WTC11 (cell line): ENCODE data around the gene PDZRN4. TPM values are rescaled to one million over a fixed set of nuclear protein-coding genes. Genes with fewer than 3 reads are reported as not detected.

Source experiments
- ATAC-seq: fragments of 200-7000 bp; cut with Tn5 transposase; 2 replicates; pipeline ENCODE4 v1.10.0; 2021; ENCODE audit warnings: mild to moderate bottlenecking, moderate library complexity
- CTCF ChIA-PET: fragments of 300-600 bp; sonication (Branson Sonifier 250); formaldehyde crosslinking; loops from one replicate; lab custom pipeline; 2021; ENCODE audit warnings: antibody characterized with exemption; lab: Charles Lee
- POLR2A ChIA-PET: fragments of 350-600 bp; sonication (Branson Sonifier 250); formaldehyde crosslinking; loops from one replicate; lab custom pipeline; 2021; ENCODE audit warnings: antibody characterized with exemption; lab: Charles Lee
- DNase-seq: peaks from one replicate; pipeline ENCODE4 v3.0.0; 2021; ENCODE audit warnings: low spot score
- H3K27ac Mint-ChIP-seq: 2 replicates; pipeline ENCODE4 v1.8.0; 2021; ENCODE audit warnings: mixed read lengths
- H3K27me3 Mint-ChIP-seq: 2 replicates; pipeline ENCODE4 v1.8.0; 2021; ENCODE audit warnings: low read depth, mild to moderate bottlenecking, moderate library complexity, mixed read lengths
- H3K36me3 Mint-ChIP-seq: 2 replicates; pipeline ENCODE4 v1.8.0; 2021; ENCODE audit warnings: mixed read lengths
- H3K4me1 Mint-ChIP-seq: 2 replicates; pipeline ENCODE4 v1.8.0; 2022; ENCODE audit warnings: mixed read lengths
- H3K4me3 Mint-ChIP-seq: 2 replicates; pipeline ENCODE4 v1.8.0; 2021; ENCODE audit warnings: mild to moderate bottlenecking, moderate library complexity, mixed read lengths
- H3K9me3 Mint-ChIP-seq: 2 replicates; pipeline ENCODE4 v1.8.0; 2021; ENCODE audit warnings: mixed read lengths
- CREM ChIP-seq: sonication (generic); formaldehyde crosslinking; IDR thresholded peaks from 2 replicates; pipeline ENCODE4 v1.8.1; 2022; ENCODE audit warnings: mild to moderate bottlenecking, missing genetic modification reagents, moderate library complexity
- EMX1 ChIP-seq: fragments of 250-450 bp; sonication (Bioruptor Pico); IDR thresholded peaks from 2 replicates; pipeline ENCODE4 v1.8.0; 2021; ENCODE audit warnings: mild to moderate bottlenecking
- ESRRA ChIP-seq: sonication (generic); formaldehyde crosslinking; IDR thresholded peaks from 2 replicates; pipeline ENCODE4 v1.8.1; 2022; ENCODE audit warnings: mild to moderate bottlenecking, missing genetic modification reagents, borderline replicate concordance
- JUN ChIP-seq: sonication (generic); formaldehyde crosslinking; IDR thresholded peaks from 2 replicates; pipeline ENCODE4 v1.8.0; 2023; ENCODE audit warnings: mild to moderate bottlenecking, missing genetic modification reagents
- KAT7 ChIP-seq: sonication (generic); formaldehyde crosslinking; IDR thresholded peaks from 2 replicates; pipeline ENCODE4 v1.8.1; 2023; ENCODE audit warnings: missing genetic modification reagents, mild to moderate bottlenecking, borderline replicate concordance
- NFE2L1 ChIP-seq: sonication (generic); formaldehyde crosslinking; IDR thresholded peaks from 2 replicates; pipeline ENCODE4 v1.8.1; 2023; ENCODE audit warnings: missing genetic modification reagents
- NR2C2 ChIP-seq: sonication (generic); formaldehyde crosslinking; IDR thresholded peaks from 2 replicates; pipeline ENCODE4 v1.8.0; 2022; ENCODE audit warnings: mild to moderate bottlenecking, missing genetic modification reagents
- RORB ChIP-seq: fragments of 250-450 bp; sonication (Bioruptor Pico); IDR thresholded peaks from 2 replicates; pipeline ENCODE4 v1.9.0; 2021; ENCODE audit warnings: mild to moderate bottlenecking
- SP1 ChIP-seq: sonication (generic); formaldehyde crosslinking; conservative IDR thresholded peaks from 2 replicates; pipeline ENCODE4 v1.8.1; 2022; ENCODE audit warnings: missing genetic modification reagents
- ZNF423 ChIP-seq: fragments of 250-450 bp; sonication (Bioruptor Pico); IDR thresholded peaks from 2 replicates; pipeline ENCODE4 v2.1.2; 2022; ENCODE audit warnings: mild to moderate bottlenecking, moderate library complexity
- total RNA-seq: library from RNA; stranded (reverse); gene quantifications from 3 replicates; pipeline ENCODE4 v1.2.3, GENCODE V29; 2021
- TF ChIP-seq, protein P1 (sequence below): sonication (generic); formaldehyde crosslinking; IDR thresholded peaks from 2 replicates; pipeline ENCODE4 v1.8.1; 2023; ENCODE audit warnings: mild to moderate bottlenecking, missing genetic modification reagents
- TF ChIP-seq, protein P2 (sequence below): sonication (generic); formaldehyde crosslinking; IDR thresholded peaks from 2 replicates; pipeline ENCODE4 v1.8.0; 2022; ENCODE audit warnings: missing genetic modification reagents
- TF ChIP-seq, protein P3 (sequence below): sonication (generic); formaldehyde crosslinking; IDR thresholded peaks from 2 replicates; pipeline ENCODE4 v1.8.1; 2022; ENCODE audit warnings: mild to moderate bottlenecking, moderate library complexity, missing genetic modification reagents
- TF ChIP-seq, protein P4 (sequence below): fragments of 200-600 bp; IDR thresholded peaks from 2 replicates; pipeline ENCODE4 v1.8.0; 2022; ENCODE audit warnings: antibody characterized with exemption
- TF ChIP-seq, protein P5 (sequence below): sonication (generic); formaldehyde crosslinking; IDR thresholded peaks from 2 replicates; pipeline ENCODE4 v1.8.1; 2023; ENCODE audit warnings: mild to moderate bottlenecking, missing genetic modification reagents, moderate library complexity
- TF ChIP-seq, protein P6 (sequence below): fragments of 250-450 bp; sonication (Bioruptor Pico); IDR thresholded peaks from 2 replicates; pipeline ENCODE4 v1.9.0; 2021; ENCODE audit warnings: mild to moderate bottlenecking
- TF ChIP-seq, protein P7 (sequence below): sonication (generic); formaldehyde crosslinking; IDR thresholded peaks from 2 replicates; pipeline ENCODE4 v1.8.0; 2023; ENCODE audit warnings: missing genetic modification reagents
- TF ChIP-seq, protein P8 (sequence below): sonication (generic); formaldehyde crosslinking; IDR thresholded peaks from 2 replicates; pipeline ENCODE4 v1.8.1; 2022; ENCODE audit warnings: low read depth, missing genetic modification reagents, borderline replicate concordance

Gene PDZRN4
- total RNA-seq, 1 experiment from 2014 or later: 0.09 TPM

DNA sequence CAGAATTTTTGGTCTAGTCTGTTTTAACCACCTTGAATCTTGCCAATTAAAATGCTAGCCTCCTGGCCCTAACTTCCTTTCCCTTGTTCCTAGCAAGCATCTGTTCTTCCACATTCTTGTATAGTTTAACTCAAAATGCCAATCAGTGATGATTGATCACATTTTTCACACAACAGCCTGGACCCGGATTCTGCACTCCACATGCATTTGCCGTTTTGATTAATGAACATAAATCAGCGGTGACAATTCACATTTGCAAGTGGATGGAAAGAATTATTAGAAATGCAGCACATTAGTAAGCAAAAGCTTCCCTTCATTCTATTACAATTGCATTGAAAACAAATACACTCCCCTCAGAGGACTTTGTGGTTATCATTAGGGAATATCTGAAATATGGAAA, 83.4 kb downstream of the PDZRN4 start (continued):
- TF ChIP-seq, protein P1, sequence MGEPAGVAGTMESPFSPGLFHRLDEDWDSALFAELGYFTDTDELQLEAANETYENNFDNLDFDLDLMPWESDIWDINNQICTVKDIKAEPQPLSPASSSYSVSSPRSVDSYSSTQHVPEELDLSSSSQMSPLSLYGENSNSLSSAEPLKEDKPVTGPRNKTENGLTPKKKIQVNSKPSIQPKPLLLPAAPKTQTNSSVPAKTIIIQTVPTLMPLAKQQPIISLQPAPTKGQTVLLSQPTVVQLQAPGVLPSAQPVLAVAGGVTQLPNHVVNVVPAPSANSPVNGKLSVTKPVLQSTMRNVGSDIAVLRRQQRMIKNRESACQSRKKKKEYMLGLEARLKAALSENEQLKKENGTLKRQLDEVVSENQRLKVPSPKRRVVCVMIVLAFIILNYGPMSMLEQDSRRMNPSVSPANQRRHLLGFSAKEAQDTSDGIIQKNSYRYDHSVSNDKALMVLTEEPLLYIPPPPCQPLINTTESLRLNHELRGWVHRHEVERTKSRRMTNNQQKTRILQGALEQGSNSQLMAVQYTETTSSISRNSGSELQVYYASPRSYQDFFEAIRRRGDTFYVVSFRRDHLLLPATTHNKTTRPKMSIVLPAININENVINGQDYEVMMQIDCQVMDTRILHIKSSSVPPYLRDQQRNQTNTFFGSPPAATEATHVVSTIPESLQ (CRISPR knock-in tag): no peak
- TF ChIP-seq NFE2L1 (CRISPR knock-in tag) (no peak), ZNF423 (CRISPR knock-in tag) (no peak), JUN (CRISPR knock-in tag) (no peak)
- TF ChIP-seq, protein P2, sequence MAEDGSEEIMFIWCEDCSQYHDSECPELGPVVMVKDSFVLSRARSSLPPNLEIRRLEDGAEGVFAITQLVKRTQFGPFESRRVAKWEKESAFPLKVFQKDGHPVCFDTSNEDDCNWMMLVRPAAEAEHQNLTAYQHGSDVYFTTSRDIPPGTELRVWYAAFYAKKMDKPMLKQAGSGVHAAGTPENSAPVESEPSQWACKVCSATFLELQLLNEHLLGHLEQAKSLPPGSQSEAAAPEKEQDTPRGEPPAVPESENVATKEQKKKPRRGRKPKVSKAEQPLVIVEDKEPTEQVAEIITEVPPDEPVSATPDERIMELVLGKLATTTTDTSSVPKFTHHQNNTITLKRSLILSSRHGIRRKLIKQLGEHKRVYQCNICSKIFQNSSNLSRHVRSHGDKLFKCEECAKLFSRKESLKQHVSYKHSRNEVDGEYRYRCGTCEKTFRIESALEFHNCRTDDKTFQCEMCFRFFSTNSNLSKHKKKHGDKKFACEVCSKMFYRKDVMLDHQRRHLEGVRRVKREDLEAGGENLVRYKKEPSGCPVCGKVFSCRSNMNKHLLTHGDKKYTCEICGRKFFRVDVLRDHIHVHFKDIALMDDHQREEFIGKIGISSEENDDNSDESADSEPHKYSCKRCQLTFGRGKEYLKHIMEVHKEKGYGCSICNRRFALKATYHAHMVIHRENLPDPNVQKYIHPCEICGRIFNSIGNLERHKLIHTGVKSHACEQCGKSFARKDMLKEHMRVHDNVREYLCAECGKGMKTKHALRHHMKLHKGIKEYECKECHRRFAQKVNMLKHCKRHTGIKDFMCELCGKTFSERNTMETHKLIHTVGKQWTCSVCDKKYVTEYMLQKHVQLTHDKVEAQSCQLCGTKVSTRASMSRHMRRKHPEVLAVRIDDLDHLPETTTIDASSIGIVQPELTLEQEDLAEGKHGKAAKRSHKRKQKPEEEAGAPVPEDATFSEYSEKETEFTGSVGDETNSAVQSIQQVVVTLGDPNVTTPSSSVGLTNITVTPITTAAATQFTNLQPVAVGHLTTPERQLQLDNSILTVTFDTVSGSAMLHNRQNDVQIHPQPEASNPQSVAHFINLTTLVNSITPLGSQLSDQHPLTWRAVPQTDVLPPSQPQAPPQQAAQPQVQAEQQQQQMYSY (CRISPR knock-in tag): no peak
- TF ChIP-seq, protein P3, sequence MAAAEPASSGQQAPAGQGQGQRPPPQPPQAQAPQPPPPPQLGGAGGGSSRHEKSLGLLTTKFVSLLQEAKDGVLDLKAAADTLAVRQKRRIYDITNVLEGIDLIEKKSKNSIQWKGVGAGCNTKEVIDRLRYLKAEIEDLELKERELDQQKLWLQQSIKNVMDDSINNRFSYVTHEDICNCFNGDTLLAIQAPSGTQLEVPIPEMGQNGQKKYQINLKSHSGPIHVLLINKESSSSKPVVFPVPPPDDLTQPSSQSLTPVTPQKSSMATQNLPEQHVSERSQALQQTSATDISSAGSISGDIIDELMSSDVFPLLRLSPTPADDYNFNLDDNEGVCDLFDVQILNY: no peak

DNA sequence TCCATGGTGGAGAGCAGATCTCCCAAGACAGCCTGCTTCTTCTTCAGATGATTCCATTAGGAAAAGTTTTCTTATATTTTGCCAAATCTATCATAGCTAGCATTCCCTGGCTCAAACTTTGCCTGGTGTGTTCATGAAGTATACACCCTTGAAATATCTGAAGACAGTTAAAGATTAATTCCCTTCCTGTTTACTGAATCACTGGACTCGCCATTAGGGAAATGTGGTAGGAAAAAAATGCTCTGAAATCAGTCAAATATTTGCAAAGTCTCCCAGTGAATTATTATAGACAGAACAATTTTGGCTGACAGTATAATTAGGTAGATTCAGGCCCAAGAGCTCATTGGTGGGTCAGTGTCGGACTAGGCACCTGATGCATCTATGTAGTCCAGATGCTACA, 86.5 kb downstream of the PDZRN4 start:
- Mint-ChIP-seq H3K27me3 (no peaks in the 10 kb centered on the region), H3K9me3 (no peaks in the 10 kb centered on the region), H3K36me3 (no peaks in the 10 kb centered on the region), H3K27ac (no peak overlapping the region), H3K4me3 (no peak overlapping the region), H3K4me1 (peaks cover 9% of the 10 kb centered on the region)
- POLR2A ChIA-PET: no interaction called here
- DNase-seq: no peak
- no peak for TF ChIP-seq KAT7 (CRISPR knock-in tag)
- no peak for ATAC-seq
- CTCF ChIA-PET: interaction anchor here (0.7 kb wide), 1 partner anchor 84 kb away, joined by 3 read pairs; no protein-coding TSS in a partner anchor

DNA sequence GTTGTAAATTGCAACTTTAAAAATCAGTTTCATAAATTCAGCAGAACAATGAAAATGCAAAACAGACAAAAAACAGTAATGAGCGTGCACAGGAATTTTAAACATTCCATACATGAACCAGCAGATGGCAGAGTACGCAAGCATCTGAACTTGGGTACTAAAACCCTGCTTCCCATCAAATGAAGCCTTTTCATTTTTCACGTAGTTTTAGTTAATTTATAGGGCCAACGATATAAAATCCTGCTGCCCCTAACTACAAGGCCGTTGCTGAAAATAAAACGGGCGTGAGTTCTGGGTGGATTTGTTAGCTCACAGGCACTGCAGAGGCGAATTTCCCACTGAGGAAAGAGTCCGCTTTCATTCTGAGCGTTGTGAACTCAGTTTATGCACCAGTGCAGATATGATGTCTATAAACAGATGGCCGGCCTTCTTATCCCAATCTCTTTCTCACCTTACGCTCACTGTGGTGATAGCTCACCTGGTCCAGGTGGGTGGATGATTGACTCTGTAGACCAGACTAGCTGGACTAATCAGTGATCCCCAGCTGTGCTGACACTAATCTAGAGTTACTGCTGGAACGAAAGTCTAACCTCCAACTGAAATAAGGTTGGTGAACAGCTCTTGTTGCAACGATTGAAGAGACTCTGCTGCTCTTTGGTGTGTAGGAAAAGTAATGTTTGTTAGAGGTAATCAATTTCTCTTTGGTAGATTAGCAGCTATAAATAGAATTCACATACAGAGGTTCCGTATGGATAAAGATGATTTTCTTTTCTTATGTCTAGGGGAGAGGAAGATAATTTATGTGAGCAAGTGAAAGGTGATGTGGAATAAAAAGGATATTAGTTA, 89.2 kb downstream of the PDZRN4 start:
- Mint-ChIP-seq H3K36me3 (no peaks in the 10 kb centered on the region), H3K9me3 (no peaks in the 10 kb centered on the region), H3K27ac (no peak overlapping the region), H3K27me3 (no peaks in the 10 kb centered on the region), H3K4me3 (no peak overlapping the region), H3K4me1 (peaks cover 9% of the 10 kb centered on the region)
- TF ChIP-seq ESRRA (CRISPR knock-in tag): no peak
- TF ChIP-seq, protein P4, sequence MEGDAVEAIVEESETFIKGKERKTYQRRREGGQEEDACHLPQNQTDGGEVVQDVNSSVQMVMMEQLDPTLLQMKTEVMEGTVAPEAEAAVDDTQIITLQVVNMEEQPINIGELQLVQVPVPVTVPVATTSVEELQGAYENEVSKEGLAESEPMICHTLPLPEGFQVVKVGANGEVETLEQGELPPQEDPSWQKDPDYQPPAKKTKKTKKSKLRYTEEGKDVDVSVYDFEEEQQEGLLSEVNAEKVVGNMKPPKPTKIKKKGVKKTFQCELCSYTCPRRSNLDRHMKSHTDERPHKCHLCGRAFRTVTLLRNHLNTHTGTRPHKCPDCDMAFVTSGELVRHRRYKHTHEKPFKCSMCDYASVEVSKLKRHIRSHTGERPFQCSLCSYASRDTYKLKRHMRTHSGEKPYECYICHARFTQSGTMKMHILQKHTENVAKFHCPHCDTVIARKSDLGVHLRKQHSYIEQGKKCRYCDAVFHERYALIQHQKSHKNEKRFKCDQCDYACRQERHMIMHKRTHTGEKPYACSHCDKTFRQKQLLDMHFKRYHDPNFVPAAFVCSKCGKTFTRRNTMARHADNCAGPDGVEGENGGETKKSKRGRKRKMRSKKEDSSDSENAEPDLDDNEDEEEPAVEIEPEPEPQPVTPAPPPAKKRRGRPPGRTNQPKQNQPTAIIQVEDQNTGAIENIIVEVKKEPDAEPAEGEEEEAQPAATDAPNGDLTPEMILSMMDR: peak; percentile 44; the same call in 1 of the 2 replicates
- DNase-seq (peak; percentile 17), ATAC-seq (peak; percentile 32; the same call in 1 of the 2 replicates)
- ChIA-PET CTCF (interaction anchor here (0.6 to 1.5 kb wide), 6 partner anchors 11 to 753 kb away, joined by 3 to 8 read pairs (median 4); no protein-coding TSS in a partner anchor), POLR2A (no interaction called here)

DNA sequence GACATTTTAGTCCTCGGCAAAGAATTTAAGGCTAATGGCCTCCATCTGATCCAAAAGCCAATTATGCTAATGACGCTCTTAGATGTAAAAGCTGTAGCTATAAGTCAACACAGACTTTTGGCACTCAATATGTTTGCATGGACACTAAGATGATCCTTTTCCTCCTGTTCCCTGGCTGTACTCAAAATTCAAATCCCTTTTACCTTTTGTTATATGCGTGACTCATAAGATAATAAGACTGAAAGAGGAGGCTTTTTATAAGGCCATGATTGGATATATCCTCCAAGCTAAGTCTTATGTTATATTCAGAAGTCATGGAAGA, 89.8 kb downstream of the PDZRN4 start:
- no peak for ATAC-seq
- Mint-ChIP-seq H3K4me3 (no peak overlapping the region), H3K27me3 (no peaks in the 10 kb centered on the region), H3K36me3 (no peaks in the 10 kb centered on the region), H3K9me3 (no peaks in the 10 kb centered on the region), H3K4me1 (peaks cover 9% of the 10 kb centered on the region), H3K27ac (no peak overlapping the region)
- CTCF ChIA-PET: interaction anchor here (0.6 to 1.5 kb wide), 5 partner anchors 12 to 752 kb away, joined by 3 to 8 read pairs (median 5); no protein-coding TSS in a partner anchor
- POLR2A ChIA-PET: no interaction called here
- no peak for DNase-seq
- TF ChIP-seq NR2C2: no peak
- TF ChIP-seq, protein P5, sequence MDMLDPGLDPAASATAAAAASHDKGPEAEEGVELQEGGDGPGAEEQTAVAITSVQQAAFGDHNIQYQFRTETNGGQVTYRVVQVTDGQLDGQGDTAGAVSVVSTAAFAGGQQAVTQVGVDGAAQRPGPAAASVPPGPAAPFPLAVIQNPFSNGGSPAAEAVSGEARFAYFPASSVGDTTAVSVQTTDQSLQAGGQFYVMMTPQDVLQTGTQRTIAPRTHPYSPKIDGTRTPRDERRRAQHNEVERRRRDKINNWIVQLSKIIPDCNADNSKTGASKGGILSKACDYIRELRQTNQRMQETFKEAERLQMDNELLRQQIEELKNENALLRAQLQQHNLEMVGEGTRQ (CRISPR knock-in tag): no peak
- TF ChIP-seq RORB: no peak
- TF ChIP-seq, protein P6, sequence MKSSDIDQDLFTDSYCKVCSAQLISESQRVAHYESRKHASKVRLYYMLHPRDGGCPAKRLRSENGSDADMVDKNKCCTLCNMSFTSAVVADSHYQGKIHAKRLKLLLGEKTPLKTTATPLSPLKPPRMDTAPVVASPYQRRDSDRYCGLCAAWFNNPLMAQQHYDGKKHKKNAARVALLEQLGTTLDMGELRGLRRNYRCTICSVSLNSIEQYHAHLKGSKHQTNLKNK (CRISPR knock-in tag): no peak
- no peak for TF ChIP-seq EMX1 (CRISPR knock-in tag)
- TF ChIP-seq CREM (CRISPR knock-in tag): no peak
- TF ChIP-seq, protein P7, sequence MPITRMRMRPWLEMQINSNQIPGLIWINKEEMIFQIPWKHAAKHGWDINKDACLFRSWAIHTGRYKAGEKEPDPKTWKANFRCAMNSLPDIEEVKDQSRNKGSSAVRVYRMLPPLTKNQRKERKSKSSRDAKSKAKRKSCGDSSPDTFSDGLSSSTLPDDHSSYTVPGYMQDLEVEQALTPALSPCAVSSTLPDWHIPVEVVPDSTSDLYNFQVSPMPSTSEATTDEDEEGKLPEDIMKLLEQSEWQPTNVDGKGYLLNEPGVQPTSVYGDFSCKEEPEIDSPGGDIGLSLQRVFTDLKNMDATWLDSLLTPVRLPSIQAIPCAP (CRISPR knock-in tag): no peak
- TF ChIP-seq, protein P8, sequence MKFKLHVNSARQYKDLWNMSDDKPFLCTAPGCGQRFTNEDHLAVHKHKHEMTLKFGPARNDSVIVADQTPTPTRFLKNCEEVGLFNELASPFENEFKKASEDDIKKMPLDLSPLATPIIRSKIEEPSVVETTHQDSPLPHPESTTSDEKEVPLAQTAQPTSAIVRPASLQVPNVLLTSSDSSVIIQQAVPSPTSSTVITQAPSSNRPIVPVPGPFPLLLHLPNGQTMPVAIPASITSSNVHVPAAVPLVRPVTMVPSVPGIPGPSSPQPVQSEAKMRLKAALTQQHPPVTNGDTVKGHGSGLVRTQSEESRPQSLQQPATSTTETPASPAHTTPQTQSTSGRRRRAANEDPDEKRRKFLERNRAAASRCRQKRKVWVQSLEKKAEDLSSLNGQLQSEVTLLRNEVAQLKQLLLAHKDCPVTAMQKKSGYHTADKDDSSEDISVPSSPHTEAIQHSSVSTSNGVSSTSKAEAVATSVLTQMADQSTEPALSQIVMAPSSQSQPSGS (CRISPR knock-in tag): no peak
- TF ChIP-seq SP1: no peak
